Measurements from ENCODE around the gene CEACAM21.
"Not testable (repeated sequence)": the region's sequence is repeated elsewhere in the genome, so short reads cannot be mapped to it uniquely, and the experiment has no call there.

The CEACAM21 gene

DNA sequence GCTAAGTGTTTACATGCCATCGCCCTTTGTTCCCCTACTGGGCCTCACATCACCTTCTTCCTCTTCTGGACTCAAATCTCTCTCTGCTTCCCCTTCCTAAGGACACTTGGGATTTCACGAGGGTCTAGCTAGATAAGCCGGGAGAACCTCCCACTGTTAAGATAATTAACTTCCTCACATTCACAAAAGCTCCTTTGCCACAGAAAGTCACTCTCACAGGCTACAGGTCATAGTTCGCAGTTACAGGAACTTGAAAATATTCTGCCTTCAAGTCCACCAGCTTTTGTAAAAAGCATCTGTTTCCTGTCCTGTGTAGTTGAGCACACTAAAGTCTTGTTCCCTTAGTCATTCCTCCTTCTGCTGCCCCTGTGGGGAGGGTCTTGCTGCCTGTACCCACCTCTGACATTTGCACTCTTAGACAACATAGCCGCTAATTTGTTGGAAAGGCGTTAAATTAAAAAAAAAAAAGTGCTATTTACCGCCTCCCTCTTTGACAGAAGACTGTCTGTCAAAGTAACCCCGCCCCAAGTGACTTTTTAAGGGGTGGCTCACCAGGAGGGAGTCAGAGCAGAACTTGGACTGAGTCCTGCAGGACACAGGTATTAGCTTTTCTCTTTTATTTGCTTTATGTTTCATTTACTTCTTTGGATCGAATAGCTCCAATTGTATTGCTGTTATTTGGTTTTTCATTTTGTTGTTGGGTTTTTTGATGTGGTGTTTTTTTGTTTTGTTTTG lies 26.8 kb upstream of the CEACAM21 start:
- DNase-seq (ENCODE audit: insufficient read length, low spot score), result no peak
- FAIRE-seq, result peak; percentile 91

DNA sequence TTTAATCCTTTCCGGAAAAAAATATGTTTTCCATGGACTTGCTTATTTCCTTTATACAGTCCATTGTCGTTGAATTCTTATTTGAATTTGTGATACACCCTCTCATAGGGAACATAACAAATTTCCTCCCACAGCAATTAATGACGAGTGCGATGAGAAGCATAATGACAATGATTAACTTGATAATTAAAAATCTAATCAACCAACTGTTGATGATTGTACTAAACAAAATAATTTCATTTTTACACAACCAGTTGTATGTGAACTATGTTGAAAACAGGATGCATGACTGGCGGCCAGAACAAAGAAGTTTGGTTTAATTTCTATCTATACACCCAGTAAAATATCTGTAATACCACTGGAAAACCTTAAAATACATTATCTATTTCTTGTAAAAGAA lies 26.1 kb upstream of the CEACAM21 start:
- FAIRE-seq, result no peak

DNA sequence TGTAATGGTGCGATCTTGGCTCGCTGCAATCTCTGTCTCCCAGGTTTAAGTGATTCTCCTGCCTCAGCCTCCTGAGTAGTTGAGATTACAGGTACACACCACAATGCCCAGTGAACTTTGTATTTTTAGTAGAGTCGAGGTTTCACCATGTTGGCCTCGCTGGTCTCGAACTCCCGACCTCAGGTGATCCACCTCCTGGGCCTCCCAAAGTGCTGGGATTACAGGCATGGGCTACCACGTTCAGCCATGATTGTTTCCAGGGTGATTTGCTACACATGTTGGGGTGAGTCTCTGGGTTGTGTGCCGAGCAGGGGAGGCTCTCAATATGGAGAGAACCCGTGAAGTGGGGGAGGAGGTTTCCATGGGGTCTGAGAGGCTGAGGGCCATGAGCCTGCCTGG lies 24.8 kb upstream of the CEACAM21 start:
- DNase-seq (ENCODE audit: insufficient read length, low spot score) (no peak), FAIRE-seq (no peak)

More for the DNA sequence above, 26.1 kb upstream of the CEACAM21 start:
- no peak for DNase-seq (ENCODE audit: insufficient read length, low spot score)

DNA sequence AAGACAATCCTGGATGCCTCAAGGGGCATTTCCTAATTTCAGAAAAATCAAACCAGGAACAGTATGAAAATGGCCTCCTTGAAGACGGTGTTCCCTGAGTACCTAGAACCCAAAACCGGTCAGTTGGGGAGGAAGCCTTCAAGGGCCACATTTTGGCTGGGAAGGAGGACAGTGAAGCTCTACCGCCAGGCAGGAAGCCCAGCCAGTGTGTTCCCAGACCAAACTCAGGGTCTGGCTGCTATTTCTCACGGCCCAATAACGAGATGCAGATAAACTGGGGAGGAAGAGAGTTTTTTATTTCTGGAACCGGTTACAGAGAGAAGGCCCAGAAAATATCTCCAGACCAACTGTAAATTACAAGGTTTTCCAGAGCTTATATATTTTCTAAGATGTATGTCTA lies 24.3 kb upstream of the CEACAM21 start:
- no peak for DNase-seq (ENCODE audit: insufficient read length, low spot score)
- FAIRE-seq, result peak; percentile 89

DNA sequence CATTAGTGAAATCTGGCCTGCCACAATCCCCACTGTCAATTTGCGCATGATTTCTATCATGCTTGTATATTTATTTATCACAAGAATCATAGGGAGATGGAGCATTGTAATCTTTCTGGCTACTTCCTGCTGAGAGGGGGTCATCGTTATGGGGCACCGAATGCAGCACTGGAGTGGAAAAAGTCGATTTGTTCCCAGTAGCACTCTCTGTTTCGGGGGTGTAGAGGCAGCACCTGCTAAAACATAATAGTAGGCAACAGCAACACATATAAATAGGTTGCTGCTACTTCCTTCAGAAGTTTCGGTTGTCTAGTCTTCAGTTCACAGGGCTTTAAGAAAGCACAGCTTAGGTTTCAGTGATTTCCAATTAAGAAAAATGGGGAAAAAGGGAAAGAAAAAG lies 23.4 kb upstream of the CEACAM21 start:
- peak; percentile 98 for FAIRE-seq
- DNase-seq (ENCODE audit: insufficient read length, low spot score), result no peak

DNA sequence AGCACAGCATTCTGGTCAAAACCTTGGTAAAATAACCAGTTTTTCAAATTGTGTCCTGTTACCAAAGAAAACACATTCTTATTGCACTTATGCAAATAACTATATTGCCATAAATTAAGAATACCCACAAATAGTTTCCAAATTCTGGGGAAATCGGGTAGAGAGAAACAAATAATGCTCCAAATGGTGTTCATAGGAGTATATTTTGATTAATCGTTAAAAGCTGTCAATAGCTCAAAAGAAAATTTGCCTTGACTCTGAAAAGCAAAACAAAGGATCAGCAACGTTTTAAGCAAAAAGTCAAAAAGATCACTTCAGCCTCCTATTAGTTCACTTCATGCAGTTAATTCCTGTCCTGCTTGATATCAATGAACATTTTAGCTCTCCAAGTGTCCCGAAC lies 22.2 kb upstream of the CEACAM21 start:
- DNase-seq (ENCODE audit: insufficient read length, low spot score), result no peak
- no peak for FAIRE-seq

DNA sequence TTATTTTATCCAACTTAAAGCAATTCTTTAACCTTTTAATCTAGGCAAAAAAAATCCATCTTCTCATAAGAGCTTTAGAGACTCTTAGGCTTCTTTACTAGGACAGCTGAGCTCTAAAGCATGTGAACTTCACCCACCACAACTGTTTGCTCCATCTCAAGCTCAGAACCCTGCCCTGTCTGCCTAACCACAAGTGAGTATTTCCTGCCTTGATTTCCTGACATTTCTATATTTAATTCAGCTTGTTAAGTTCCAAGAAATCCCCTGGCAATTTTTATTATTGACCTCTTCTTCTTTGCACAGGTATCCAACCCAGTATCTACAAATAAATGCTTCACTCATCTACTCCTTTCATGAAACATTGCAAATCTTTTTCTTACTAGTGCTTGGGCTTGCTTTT lies 21.1 kb upstream of the CEACAM21 start:
- no peak for FAIRE-seq
- DNase-seq (ENCODE audit: insufficient read length, low spot score), result no peak

DNA sequence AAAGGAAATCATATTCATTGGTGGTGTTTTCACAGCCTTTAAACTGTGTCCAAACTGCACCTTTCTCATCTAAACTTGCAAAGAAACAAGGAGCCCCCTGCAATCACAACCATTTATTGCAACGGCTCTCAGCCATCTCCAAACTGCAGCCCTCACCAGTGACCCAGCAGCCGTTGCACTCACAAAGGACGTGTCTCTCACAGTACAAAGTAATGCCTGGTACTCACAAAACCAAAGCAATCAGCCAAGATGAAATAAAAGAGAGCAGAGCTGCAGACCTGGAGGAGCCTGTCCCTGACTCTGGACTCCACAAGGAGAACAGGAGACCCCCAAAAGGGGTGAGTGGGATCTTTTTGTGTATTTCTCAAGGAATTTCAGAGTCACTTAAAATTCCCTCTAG lies 20.2 kb upstream of the CEACAM21 start:
- no peak for FAIRE-seq
- DNase-seq (ENCODE audit: insufficient read length, low spot score), result no peak

DNA sequence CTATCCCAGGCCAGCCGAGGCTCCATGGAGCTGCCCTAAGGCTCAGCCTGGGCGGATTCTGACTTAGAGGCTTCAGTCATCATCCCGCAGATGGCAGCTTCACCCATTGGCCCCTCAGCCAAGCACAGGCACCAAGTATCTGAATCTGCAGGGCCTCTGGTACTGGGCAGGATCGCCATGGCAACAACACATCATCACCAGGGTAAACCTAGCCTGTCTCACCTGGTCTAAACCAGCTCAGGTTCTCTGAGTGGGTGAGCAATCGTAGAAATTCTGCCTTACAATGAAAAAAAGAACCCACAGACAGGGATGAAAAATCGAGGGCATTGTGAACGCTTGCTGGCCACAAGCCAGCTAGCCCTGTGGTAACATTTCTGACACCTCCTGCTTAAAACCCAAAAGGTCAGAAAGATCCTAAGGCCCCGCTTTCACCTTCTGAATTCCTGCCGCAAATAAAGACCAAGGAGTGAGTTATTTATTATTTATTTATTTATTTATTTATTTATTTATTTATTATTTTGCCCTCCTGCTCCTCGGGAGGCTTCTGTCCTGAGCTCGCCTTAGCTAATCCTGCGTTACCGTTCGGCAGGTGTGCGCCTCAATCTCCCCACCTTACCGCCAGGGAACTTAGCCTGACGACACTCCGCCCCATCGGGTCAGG lies 12.0 kb upstream of the CEACAM21 start:
- no peak for DNase-seq (ENCODE audit: insufficient read length, low spot score)
- FAIRE-seq, result no peak

DNA sequence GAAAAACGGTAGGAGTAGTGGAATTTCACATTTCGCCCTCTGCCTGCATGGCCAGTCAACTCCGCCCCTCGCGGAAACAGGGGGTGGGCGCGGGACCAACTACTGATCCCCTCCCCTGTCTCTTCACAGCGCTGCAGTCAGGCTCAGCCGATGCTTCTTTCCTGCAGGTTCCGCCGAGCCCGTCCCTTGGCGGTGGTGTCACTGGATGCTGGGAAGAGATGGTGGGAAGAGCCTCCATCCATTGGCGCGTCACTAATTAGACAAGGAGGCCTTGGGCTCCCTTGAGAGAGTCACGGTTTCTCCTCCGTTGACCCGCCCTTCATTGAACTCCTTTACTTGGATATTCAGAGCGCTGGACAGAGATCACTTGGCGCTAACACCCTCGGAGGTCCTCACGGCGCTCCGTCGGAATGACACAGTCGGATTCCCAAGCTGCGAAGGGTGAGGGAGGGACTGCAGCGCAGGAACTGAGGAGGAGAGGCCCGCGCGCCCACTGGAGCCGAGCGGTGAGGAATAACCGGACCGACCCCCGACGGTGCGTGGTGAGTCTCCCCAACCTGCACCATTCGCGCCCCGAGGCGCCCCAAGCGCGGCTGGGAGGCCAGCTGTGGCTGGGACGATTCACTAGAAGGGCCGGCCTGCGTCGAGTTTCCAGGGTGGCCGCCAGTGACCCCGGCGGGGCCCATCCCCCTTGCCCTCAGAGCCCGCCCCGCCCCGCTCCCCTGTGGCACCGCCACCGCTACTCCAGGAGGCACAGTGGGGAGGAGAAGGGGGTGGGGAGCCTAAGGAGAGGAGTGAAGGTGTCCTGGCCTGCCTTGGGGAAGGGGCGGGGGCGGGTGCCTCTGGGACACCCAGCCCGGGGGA lies 11.2 kb upstream of the CEACAM21 start:
- no peak for DNase-seq (ENCODE audit: insufficient read length, low spot score)
- no peak for FAIRE-seq

DNA sequence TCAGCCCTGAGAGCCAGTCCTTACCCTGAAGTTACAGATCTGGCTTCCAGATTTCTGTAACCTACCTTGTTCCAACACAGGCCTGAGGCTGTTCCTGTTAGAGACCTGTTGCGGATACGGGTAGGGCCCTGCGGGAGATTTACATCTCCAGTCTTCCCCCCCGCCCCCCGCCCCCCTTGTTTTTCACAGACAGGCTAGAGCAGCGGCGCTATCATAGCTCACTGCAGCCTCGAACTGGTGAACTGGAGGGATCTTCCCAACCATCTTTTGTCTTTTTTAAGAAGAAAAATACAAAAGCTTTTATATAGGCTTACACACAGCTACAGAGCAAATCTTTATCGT lies 10.6 kb upstream of the CEACAM21 start:
- DNase-seq (ENCODE audit: insufficient read length, low spot score), result no peak
- no peak for FAIRE-seq

DNA sequence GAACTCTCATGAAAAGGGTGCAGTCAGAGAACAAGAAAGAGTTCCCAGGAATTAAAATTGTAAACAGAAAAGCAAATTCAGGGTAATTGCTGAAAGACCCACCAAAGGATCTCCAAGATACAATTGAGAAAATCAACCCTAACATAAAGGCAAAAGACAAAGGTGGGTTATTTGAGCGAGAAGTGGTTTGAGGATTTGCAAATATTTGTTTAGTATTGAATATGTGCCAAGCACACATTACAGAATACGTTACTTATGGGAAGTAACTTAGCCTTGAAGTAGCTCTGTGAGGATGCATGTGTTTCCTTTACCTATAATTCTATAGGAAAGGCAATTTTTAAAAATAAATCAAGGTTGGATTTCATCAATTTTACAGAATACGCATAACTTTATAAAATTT lies 10.0 kb upstream of the CEACAM21 start:
- no peak for DNase-seq (ENCODE audit: insufficient read length, low spot score)
- FAIRE-seq, result no peak

DNA sequence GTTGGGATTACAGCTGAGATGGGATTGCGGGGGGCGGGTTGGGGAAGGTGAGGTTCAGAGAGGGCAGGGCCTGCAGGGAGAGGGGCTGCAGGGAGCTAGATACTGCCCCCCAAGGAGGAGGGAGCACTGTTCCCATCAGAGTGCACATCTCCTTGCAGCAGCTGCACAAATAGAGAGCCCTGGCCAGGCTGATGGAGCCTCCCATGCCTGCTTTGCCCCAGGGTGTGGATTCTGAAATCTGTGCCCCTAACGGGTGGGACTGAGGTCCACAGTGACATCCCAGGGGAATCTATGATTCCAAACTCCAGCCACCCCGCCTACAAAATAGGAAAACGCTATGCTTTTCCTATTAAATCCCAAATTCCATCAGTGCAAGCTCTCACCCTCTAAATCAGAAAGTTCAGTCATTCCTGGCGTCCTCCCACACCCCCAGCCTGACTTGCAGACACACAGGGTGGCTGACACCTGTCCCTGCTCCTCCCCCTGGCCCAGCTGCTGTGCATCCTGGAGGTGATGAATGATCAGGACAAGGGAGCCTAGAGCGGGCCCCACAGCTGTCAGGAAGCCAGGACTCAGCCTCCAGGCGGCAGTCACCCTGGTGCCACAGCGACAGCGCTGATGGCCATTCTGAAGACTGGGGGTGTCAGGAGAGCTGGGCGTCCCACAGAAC lies 6.3 kb upstream of the CEACAM21 start:
- FAIRE-seq, result no peak

DNA sequence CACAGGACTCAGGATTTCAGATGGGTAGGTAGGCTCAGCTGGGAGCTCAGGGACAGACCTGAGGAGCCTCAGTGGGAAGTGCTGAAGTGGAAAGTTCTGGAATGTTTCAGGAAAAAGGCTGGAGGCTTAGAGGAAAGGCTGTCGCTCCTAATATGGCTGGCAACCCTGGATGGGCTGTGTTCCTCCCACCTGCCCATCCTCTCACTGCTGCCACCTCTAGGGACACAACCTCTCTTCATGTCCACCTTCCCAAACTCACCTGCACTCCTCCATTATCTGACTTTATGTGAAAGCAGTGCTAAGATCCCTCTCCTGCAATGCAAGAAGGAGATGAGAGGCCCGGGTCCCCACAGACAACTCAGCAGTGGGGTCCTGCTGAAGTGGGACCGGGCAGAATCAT lies 5.8 kb upstream of the CEACAM21 start:
- DNase-seq (ENCODE audit: insufficient read length, low spot score) (no peak), FAIRE-seq (no peak)

More for the DNA sequence above, 6.3 kb upstream of the CEACAM21 start:
- DNase-seq (ENCODE audit: insufficient read length, low spot score), result no peak

DNA sequence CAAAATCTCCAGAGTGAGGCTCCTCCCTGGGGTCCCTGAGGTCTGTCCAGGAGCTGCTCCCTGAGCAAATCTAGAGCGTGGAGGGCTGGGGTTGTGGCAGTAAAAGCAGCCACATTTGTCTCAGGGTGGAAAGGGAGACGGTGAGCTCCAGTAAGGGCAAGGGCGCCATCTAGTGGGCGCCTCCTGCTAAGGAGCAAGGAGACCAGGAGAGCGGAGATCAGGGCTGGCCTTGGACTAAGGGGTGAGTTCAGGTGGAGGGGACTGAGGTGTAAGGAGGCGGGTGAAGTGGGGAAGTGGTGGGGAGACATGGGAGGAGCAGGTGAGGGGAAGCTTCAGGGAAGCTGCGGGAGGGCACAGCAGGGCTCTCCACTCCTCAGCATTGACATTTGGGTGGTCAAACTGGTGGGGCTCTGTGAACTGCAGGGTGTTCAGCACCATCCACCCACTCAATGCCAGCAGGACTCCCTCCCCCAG lies 5.3 kb upstream of the CEACAM21 start:
- FAIRE-seq, result peak; percentile 96
- DNase-seq (ENCODE audit: insufficient read length, low spot score), result peak; percentile 59

DNA sequence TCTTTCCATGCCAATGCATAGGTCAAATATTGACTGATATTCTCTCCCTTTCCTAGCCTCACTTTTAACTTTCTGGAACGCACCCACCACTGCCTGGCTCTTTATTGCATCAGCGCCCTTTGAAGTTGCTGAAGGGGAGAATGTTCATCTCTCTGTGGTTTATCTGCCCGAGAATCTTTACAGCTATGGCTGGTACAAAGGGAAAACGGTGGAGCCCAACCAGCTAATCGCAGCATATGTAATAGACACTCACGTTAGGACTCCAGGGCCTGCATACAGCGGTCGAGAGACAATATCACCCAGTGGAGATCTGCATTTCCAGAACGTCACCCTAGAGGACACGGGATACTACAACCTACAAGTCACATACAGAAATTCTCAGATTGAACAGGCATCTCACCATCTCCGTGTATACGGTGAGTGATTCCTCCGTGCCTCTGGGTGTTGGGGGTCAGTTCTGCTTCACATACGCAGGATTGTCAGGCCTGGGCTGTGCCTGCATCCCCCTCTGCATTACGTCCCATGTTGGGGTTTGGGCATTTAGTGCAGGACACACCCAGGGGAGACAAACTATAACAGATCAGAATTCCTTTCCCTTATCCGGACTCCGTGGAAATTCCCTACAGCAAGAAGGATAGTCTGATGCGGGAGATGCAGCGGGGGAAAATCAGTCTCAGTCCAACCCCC lies 1.3 kb downstream of the CEACAM21 start:
- no peak for FAIRE-seq
- no peak for DNase-seq (ENCODE audit: insufficient read length, low spot score)

DNA sequence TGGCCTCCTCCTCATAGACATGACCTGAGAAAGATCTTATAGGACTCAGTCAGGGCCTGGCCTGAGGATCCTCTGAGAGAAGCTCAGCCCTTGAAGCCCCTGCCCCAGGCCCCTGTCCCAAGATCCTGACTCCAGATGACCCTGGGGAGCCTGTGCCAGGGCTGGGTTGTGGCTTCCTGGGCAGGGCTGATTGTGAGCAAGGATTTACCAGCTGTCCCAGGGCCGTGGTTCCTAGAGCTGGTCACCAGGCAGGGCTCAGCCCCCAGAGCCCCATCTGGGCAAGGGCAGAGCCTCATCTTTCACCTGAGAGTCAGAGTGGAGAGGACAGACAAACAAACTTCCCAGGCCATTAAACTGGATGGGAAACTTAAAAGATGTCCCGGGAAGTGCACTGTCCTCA lies 1.9 kb downstream of the CEACAM21 start:
- no peak for FAIRE-seq
- DNase-seq (ENCODE audit: insufficient read length, low spot score), result no peak

DNA sequence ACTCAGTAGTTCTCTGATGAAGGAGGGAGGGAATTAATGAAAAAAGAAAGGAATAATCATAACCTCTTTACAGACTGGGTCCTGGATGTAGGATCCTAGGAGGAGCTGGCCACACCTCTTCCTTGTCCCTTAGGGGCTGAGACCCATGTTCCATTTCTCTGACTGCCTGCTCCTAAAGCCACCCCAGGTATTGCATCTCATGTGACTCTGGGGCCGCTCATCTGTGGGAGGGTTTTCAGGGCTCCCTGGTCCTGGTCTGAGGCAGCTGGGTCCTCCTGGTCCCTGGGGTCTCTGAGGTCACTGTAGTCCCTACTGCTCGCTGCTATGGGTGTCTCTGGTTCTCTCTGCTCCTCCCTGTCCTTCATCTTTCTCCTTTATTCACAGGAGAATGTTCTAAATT lies 2.9 kb downstream of the CEACAM21 start:
- DNase-seq (ENCODE audit: insufficient read length, low spot score) (no peak), FAIRE-seq (no peak)

DNA sequence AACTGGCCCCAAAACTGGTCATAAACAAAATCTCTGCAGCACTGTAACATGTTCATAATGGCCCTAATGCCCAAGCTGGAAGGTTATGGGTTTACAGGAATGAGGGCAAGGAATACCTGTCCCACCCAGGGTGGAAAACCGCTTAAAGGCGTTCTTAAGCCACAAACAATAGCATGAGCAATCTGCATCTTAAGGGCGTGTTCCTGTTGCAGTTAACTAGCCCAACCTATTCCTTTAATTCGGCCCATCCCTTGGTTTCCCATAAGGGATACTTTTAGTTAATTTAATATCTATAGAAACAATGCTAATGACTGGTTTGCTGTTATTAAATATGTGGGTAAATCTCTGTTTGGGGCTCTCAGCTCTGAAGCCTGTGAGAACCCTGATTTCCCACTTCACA lies 5.1 kb downstream of the CEACAM21 start:
- FAIRE-seq; DNase-seq (ENCODE audit: insufficient read length, low spot score): not testable (repeated sequence)

DNA sequence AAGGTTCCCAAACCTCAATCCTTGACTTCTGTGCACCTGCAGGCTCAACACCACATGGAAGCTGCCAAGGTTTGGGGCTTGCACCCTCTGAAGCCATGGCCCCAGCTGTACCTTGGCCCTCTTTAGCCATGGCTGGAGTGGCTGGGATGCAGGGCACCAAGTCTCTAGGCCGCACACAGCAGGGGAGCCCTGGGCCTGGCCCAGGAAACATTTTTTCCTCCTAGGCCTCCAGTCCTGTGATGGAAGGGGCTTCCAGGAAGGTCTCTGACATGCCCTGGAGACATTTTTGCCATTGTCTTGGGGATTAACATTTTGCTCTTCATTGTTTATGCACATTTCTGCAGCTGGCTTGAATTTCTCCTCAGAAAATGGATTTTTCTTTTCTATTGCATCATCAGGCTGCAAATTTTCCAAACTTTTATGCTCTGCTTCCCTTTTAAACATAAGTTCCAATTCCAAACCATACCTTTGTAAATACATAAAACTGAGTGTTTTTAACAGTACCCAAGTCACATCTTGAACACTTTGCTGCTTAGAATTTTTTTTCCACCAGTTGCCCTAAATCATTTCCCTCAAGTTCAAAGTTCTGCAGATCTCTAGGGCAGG lies 6.7 kb downstream of the CEACAM21 start:
- FAIRE-seq; DNase-seq (ENCODE audit: insufficient read length, low spot score): not testable (repeated sequence)
